RWPE2 (cell line): ENCODE data around the gene ELP4.

ENCODE experiments used
- ATAC-seq: fragments of 200-7000 bp; cut with Tn5 transposase; 3 replicates; pipeline ENCODE4 v1.9.1; 2021; ENCODE audit warnings: low read depth
- DNase-seq: peaks from one replicate; pipeline ENCODE4 v3.0.0-alpha.2; 2020; ENCODE audit warnings: low spot score
- H3K27ac ChIP-seq: fragments of 450-650 bp; 2 replicates; pipeline ENCODE4 v1.5.1; 2017; ENCODE audit warnings: mild to moderate bottlenecking; ENCODE audit not compliant: poor library complexity, severe bottlenecking
- H3K27me3 ChIP-seq: fragments of 250-450 bp; sonication (Bioruptor Pico); 2 replicates; pipeline ENCODE4 v1.5.1; 2021; ENCODE audit warnings: mild to moderate bottlenecking, moderate library complexity; ENCODE audit not compliant: insufficient read depth, poor library complexity, severe bottlenecking
- H3K36me3 ChIP-seq: fragments of 250-450 bp; sonication (Bioruptor Pico); 2 replicates; pipeline ENCODE4 v1.5.1; 2020; ENCODE audit warnings: low read depth, mild to moderate bottlenecking, moderate library complexity
- H3K4me1 ChIP-seq: fragments of 250-450 bp; sonication (Bioruptor Pico); 2 replicates; pipeline ENCODE4 v1.5.1; 2021; ENCODE audit warnings: mild to moderate bottlenecking, moderate library complexity; ENCODE audit not compliant: insufficient read depth, poor library complexity, severe bottlenecking
- H3K4me3 ChIP-seq: fragments of 250-450 bp; sonication (Bioruptor Pico); 2 replicates; pipeline ENCODE4 v1.5.1; 2021; ENCODE audit warnings: mild to moderate bottlenecking, moderate library complexity; ENCODE audit not compliant: severe bottlenecking
- H3K9me3 ChIP-seq: fragments of 250-450 bp; sonication (Bioruptor Pico); 2 replicates; pipeline ENCODE4 v1.5.1; 2021; ENCODE audit warnings: mild to moderate bottlenecking, moderate library complexity; ENCODE audit not compliant: severe bottlenecking
- TF ChIP-seq, protein P1 (sequence below): fragments of 450-650 bp; IDR thresholded peaks from one replicate; pipeline ENCODE4 v1.5.1; 2017; ENCODE audit warnings: mild to moderate bottlenecking, moderate library complexity; ENCODE audit not compliant: poor library complexity, severe bottlenecking

Gene ELP4

DNA sequence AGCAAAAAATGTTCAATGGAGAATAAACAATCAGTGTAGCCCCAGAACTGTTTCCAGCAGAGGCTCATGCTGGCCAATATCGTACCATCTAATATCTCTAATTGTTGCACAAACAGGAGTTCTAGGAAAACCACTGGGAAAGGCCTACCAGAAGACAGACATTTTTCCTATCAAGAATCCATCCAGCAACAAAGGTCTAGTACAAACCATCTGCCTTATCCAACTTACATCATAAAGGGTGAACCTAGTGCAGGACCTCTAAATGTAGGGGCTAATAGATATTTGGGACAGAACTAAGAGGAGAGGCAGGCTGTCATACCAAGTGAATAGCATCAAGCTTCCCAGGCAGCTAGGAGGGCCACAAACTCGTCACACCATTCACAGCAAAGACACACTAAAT is 282.9 kb downstream of the ELP4 start:
- Histone ChIP-seq H3K27me3 (peaks cover 24% of the 10 kb centered on the region), H3K4me3 (no peak overlapping the region), H3K4me1 (no peaks in the 10 kb centered on the region), H3K9me3 (no peaks in the 10 kb centered on the region), H3K27ac (no peak overlapping the region), H3K36me3 (no peaks in the 10 kb centered on the region)
- TF ChIP-seq, protein P1, sequence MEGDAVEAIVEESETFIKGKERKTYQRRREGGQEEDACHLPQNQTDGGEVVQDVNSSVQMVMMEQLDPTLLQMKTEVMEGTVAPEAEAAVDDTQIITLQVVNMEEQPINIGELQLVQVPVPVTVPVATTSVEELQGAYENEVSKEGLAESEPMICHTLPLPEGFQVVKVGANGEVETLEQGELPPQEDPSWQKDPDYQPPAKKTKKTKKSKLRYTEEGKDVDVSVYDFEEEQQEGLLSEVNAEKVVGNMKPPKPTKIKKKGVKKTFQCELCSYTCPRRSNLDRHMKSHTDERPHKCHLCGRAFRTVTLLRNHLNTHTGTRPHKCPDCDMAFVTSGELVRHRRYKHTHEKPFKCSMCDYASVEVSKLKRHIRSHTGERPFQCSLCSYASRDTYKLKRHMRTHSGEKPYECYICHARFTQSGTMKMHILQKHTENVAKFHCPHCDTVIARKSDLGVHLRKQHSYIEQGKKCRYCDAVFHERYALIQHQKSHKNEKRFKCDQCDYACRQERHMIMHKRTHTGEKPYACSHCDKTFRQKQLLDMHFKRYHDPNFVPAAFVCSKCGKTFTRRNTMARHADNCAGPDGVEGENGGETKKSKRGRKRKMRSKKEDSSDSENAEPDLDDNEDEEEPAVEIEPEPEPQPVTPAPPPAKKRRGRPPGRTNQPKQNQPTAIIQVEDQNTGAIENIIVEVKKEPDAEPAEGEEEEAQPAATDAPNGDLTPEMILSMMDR = no peak
- DNase-seq = no peak
- ATAC-seq = no peak

DNA sequence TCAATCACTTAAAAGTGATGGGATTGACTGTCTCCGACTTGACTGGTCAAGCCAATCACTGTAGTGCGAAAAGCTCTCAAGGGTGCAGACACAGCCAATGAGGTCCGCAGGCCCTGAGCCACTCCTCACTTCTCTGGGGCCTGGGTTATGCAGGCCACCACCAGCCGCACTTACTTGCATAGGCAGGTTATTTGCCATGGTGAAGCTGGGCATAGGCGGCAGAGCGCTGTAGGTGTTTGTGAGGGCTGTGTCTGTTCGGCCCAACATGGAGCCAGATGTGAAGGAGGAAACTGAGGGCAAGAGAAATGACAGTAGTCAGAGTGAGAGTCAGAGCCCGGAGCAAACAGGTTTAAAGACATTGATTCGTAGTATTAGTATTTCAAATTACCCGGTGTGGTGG is 283.7 kb downstream of the ELP4 start:
- no peaks in the 10 kb centered on the region for H3K9me3 ChIP-seq
- H3K4me1 ChIP-seq = no peaks in the 10 kb centered on the region
- peaks cover 32% of the 10 kb centered on the region for H3K27me3 ChIP-seq
- H3K27ac ChIP-seq = no peak overlapping the region
- TF ChIP-seq, protein P1 = no peak
- no peak overlapping the region for H3K4me3 ChIP-seq
- no peaks in the 10 kb centered on the region for H3K36me3 ChIP-seq
- ATAC-seq (no peak), DNase-seq (no peak)

DNA sequence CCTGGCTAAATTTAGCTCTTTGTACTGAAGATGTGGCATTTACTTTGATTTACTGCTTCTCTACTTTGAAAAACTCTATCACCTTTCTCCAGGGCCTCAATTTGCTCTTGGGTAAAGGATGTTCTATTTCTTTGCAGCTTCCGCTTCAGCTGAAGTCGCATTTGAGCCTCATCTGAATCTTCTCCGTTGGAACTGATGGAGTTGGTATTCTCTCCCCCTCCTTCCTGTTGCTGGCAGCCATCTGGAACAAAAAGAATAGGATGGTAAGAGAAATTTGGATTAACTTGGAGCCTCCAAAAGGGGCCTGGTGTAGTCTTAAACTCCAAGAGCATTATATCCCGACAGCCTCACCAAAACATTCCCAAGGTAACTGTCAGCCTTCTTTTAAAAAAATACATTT is 285.0 kb downstream of the ELP4 start:
- no peak for DNase-seq

DNA sequence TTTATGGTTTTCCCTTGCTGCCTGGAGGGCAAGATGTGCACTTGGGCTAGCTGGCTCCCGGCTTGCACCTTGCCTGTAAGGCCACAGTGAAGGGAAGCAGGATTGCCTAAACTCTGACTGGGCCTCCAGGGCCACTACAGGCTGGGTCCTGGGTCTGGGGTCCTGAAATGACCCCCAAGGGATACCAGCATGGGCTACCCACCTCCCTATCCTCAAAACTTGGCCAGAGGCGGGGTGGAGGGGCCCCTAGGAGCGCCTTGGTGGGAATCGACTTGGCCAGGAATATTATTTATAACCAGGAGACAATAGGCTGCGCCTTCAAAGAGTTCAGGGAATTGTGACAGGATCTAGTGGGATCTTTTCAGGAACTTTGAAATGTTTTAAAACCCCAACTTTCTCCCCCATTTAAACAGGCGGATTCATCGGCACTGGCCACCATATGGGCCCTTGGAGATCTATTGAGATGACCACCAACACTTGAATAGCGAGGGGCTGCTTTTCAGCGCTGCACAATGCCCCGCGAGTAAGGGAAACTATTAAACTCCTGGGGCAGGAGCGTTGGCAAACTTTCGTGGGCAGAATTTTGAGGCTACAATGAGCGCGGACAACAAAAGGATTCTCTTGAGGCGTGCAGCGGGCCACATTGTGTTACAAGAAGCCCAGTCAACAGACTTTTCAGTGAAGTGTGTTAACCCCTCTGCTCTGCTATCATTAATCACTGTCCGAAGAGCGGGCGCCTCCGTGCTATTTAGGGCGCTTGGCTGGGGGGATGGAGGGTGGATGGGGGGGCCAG is 286.3 kb downstream of the ELP4 start:
- DNase-seq = no peak
- Histone ChIP-seq H3K36me3 (no peaks in the 10 kb centered on the region), H3K27ac (no peak overlapping the region), H3K27me3 (peaks cover 58% of the 10 kb centered on the region), H3K9me3 (no peaks in the 10 kb centered on the region), H3K4me3 (no peak overlapping the region), H3K4me1 (no peaks in the 10 kb centered on the region)
- no peak for ATAC-seq
- TF ChIP-seq, protein P1 = no peak

More for the DNA sequence above, 285.0 kb downstream of the ELP4 start:
- H3K27me3 ChIP-seq = peaks cover 45% of the 10 kb centered on the region
- ATAC-seq = no peak
- no peak overlapping the region for H3K27ac ChIP-seq
- no peak overlapping the region for H3K4me3 ChIP-seq
- no peaks in the 10 kb centered on the region for H3K36me3 ChIP-seq
- TF ChIP-seq, protein P1 = no peak
- no peaks in the 10 kb centered on the region for H3K9me3 ChIP-seq
- H3K4me1 ChIP-seq = no peaks in the 10 kb centered on the region
